GM12872 (cell line): ENCODE results near the gene USP40.

Source experiments
- CTCF ChIP-seq: IDR thresholded peaks from 3 replicates; pipeline ENCODE4 v1.5.1; 2011; ENCODE audit warnings: low read depth, mild to moderate bottlenecking, low read length, moderate library complexity; ENCODE audit not compliant: insufficient read depth

The USP40 gene

GRCh38 chr2:233482616-233483015 is 84.0 kb downstream of the USP40 start:
- no peak for TF ChIP-seq CTCF

- TF ChIP-seq CTCF = no peak
Observed at GRCh38 chr2:233481368-233482142, 85.0 kb downstream of the USP40 start.

- TF ChIP-seq CTCF = no peak
Observed at GRCh38 chr2:233480490-233481202, 85.9 kb downstream of the USP40 start.

GRCh38 chr2:233479616-233480489 is 86.7 kb downstream of the USP40 start:
- no peak for TF ChIP-seq CTCF

- no peak for TF ChIP-seq CTCF
Observed at GRCh38 chr2:233477548-233478433, 88.8 kb downstream of the USP40 start.

- TF ChIP-seq CTCF = no peak
Observed at GRCh38 chr2:233476651-233477547, 89.7 kb downstream of the USP40 start.
